ENCODE measurements around the gene TMEM131. TPM values are rescaled to one million over a fixed set of nuclear protein-coding genes. Genes with fewer than 3 reads are reported as not detected.
"Not testable (repeated sequence)": the region's sequence is repeated elsewhere in the genome, so short reads cannot be mapped to it uniquely, and the experiment has no call there.

TMEM131 gene
- total and polyA plus RNA-seq, 12 donors = 13.7 to 57.5 (median 34.0) TPM

- H3K36me3 ChIP-seq (replicated peaks in 1 of 2) = no peaks in the 10 kb centered on the region
- intact Hi-C loops (cut with DNase I) = no loop called here
- 70 to 91% (median 84%) methylated on average over 2 of the region's 2 CpGs for WGBS, 4 donors
- no peak overlapping the region for H3K27ac ChIP-seq
- H3K4me3 ChIP-seq = no peak overlapping the region
- H3K4me1 ChIP-seq (replicated peaks in 1 of 2) = peaks cover 0 to 6% of the 10 kb centered on the region in 2 donors
- no peaks in the 10 kb centered on the region for H3K9me3 ChIP-seq (replicated peaks in 1 of 3)
- H3K27me3 ChIP-seq = no peaks in the 10 kb centered on the region
- DNase-seq = no peak
- TF ChIP-seq POLR2A (IDR thresholded peaks at IDR 0.05) (no peak), CTCF (IDR thresholded peaks at IDR 0.05) (no peak)
Measured at GRCh38 chr2:97844311-97844859, 151.4 kb downstream of the TMEM131 start.

DNA sequence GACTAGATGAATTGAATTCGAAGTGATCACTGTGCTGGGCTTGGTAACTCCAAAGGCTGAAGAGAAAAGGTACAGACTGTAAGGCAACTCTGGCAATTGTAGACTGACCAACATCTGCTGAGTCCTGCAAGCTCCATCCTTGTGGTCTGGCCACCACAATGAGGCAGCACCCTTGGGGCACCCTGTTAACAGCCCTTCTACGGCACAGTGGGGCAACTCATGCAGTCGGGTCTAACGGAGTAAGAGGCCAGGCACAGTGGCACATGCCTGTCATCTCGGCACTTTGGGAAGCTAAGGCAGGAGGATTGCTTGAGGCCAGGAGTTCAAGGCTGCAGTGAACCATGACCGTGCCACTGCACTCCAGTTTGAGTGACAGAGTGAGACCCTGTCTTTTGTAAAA is 155.6 kb downstream of the TMEM131 start:
- no peak overlapping the region for H3K4me3 ChIP-seq
- WGBS, 4 donors = 84 to 91% (median 89%) methylated on average over 6 of the region's 6 CpGs
- no peak overlapping the region for H3K27ac ChIP-seq
- TF ChIP-seq CTCF (IDR thresholded peaks at IDR 0.05) = no peak
- no peak for TF ChIP-seq POLR2A (IDR thresholded peaks at IDR 0.05)
- H3K27me3 ChIP-seq = no peaks in the 10 kb centered on the region
- H3K9me3 ChIP-seq (replicated peaks in 1 of 3) = no peaks in the 10 kb centered on the region
- H3K4me1 ChIP-seq (replicated peaks in 1 of 2) = peaks cover 0 to 6% of the 10 kb centered on the region in 2 donors
- DNase-seq = no peak
- no peaks in the 10 kb centered on the region for H3K36me3 ChIP-seq (replicated peaks in 1 of 2)
- intact Hi-C loops (cut with DNase I) = no loop called here

DNA sequence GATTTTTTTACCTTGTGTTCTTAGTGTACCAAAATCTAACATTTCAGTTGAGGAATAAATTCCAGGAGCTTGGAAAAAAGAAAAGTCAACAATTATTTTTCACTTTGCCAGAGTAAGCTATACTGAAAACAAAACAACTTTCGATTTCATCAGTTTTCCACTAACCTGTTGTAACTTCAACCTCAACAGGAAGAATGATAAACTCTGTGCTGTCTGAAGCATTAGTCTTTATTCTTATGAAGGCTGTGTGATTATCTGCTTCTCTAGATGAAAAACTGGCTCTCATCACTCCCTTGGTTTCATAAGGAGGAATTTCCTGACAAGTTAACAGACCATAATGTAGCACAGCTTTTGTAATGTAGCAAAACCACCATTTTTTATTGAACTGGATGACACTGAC is 161.1 kb downstream of the TMEM131 start:
- intact Hi-C loops (cut with DNase I) = no loop called here
- WGBS, 4 donors = 60 to 82% (median 68%) methylated on average over 1 of the region's 1 CpG
- H3K27ac ChIP-seq = no peak overlapping the region
- no peaks in the 10 kb centered on the region for H3K36me3 ChIP-seq (replicated peaks in 1 of 2)
- DNase-seq = no peak
- no peak overlapping the region for H3K4me3 ChIP-seq
- TF ChIP-seq POLR2A (IDR thresholded peaks at IDR 0.05) = no peak
- no peak for TF ChIP-seq CTCF (IDR thresholded peaks at IDR 0.05)
- peaks cover 0 to 13% of the 10 kb centered on the region in 2 donors for H3K4me1 ChIP-seq (replicated peaks in 1 of 2)
- H3K9me3 ChIP-seq (replicated peaks in 1 of 3) = no peaks in the 10 kb centered on the region
- H3K27me3 ChIP-seq = no peaks in the 10 kb centered on the region

GRCh38 chr2:97831121-97831520 is 164.6 kb downstream of the TMEM131 start:
- no peaks in the 10 kb centered on the region for H3K27me3 ChIP-seq
- no peaks in the 10 kb centered on the region for H3K9me3 ChIP-seq (replicated peaks in 1 of 3)
- WGBS, 4 donors = 52 to 67% (median 61%) methylated on average over 2 of the region's 2 CpGs
- intact Hi-C loops (cut with DNase I) = no loop called here
- no peak overlapping the region for H3K4me3 ChIP-seq
- TF ChIP-seq CTCF (IDR thresholded peaks at IDR 0.05) (no peak), POLR2A (IDR thresholded peaks at IDR 0.05) (no peak)
- no peak overlapping the region for H3K27ac ChIP-seq
- H3K36me3 ChIP-seq (replicated peaks in 1 of 2) = no peaks in the 10 kb centered on the region
- DNase-seq = no peak
- H3K4me1 ChIP-seq (replicated peaks in 1 of 2) = peaks cover 0 to 13% of the 10 kb centered on the region in 2 donors

DNA sequence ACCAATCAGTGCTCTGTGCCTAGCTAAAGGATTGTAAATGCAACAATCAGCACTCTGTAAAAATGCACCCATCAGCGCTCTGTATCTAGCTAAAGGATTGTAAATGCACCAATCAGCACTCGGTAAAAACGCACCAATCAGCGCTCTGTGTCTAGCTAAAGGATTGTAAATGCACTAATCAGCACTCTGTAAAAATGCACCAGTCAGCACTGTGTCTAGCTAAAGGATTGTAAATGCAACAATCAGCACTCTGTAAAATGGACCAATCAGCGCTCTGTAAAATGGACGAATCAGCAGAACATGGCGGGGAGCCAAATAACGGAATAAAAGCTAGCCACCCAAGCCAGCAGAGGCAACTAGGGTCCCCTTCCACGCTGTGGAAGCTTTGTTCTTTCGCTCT is 166.5 kb downstream of the TMEM131 start:
- H3K9me3 ChIP-seq (replicated peaks in 1 of 3); DNase-seq; H3K27me3 ChIP-seq; H3K4me3 ChIP-seq; H3K27ac ChIP-seq; intact Hi-C loops (cut with DNase I); H3K4me1 ChIP-seq (replicated peaks in 1 of 2); H3K36me3 ChIP-seq (replicated peaks in 1 of 2): not testable (repeated sequence)
- 95 to 96% (median 96%) methylated on average over 10 of the region's 10 CpGs for WGBS, 4 donors

GRCh38 chr2:97827013-97827412 is 168.7 kb downstream of the TMEM131 start:
- H3K4me3 ChIP-seq; DNase-seq; H3K4me1 ChIP-seq (replicated peaks in 1 of 2); H3K27ac ChIP-seq; H3K36me3 ChIP-seq (replicated peaks in 1 of 2); intact Hi-C loops (cut with DNase I); H3K9me3 ChIP-seq (replicated peaks in 1 of 3); H3K27me3 ChIP-seq: not testable (repeated sequence)
- 95 to 98% (median 97%) methylated on average over 19 of the region's 19 CpGs for WGBS, 4 donors

DNA sequence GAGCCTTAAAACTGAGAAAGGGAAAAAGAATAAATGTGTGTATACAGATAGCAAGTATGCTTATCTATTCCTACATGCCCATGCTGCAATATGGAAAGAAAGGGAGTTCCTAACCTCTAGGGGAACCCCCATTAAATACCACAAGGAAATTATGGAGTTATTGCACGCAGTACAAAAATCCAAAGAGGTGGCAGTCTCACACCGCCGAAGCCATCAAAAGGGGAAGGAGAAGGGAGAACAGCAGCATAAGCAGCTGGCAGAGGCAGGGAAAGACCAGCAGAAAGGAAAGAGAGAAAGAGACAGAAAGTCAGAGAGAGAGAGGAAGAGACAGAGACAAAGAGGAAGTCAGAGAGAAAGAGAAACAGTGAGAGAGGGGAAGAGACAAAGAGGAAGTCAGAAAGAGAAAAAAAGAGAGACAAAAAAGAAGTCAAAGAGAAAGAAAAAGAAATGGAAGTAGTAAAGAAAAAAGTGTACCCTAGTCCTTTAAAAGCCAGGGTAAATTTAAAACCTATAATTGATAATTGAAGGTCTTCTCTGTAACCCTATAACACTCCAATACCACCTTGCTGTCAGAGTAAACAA is 169.4 kb downstream of the TMEM131 start:
- H3K27ac ChIP-seq; H3K36me3 ChIP-seq (replicated peaks in 1 of 2); DNase-seq; H3K4me1 ChIP-seq (replicated peaks in 1 of 2); H3K27me3 ChIP-seq; H3K4me3 ChIP-seq; intact Hi-C loops (cut with DNase I); H3K9me3 ChIP-seq (replicated peaks in 1 of 3): not testable (repeated sequence)
- 72 to 87% (median 83%) methylated on average over 3 of the region's 3 CpGs for WGBS, 4 donors
